Left ventricle myocardium superior (tissue), 1 donor: ENCODE measurements around the gene USP32. TPM values are rescaled to one million over a fixed set of nuclear protein-coding genes. Genes with fewer than 3 reads are reported as not detected.
A peak's percentile ranks its signal among the peaks of the same experiment; 100 is the strongest.
"Not testable (repeated sequence)": the region's sequence is repeated elsewhere in the genome, so short reads cannot be mapped to it uniquely, and the experiment has no call there.

Experiments used
- ATAC-seq: fragments of 200-7000 bp; cut with Tn5 transposase; one replicate; pipeline ENCODE4 v1.9.1; 2020; ENCODE audit warnings: mild to moderate bottlenecking, moderate library complexity
- DNase-seq: peaks from one replicate; pipeline ENCODE4 v3.0.0-alpha.2; 2020
- intact Hi-C: fragments of 100-400 bp; cut with micrococcal nuclease; formaldehyde crosslinking; loops from one replicate; pipeline ENCODE4 v1.11.0; 2022
- total RNA-seq: library from RNA; stranded (reverse); fragmentation: NEBNext Ultra II Directional; extraction: Animal tissue kit (Norgen Biotek cat#: 25700); gene quantifications from one replicate; pipeline ENCODE4 v1.2.1, GENCODE V29; 2021
- donor health status: DM: no; HTN: yes; CAD: no; lungs with severe emphysema.

Gene USP32
- total RNA-seq, 1 donor from 2014 or later, result 26.2 TPM

DNA sequence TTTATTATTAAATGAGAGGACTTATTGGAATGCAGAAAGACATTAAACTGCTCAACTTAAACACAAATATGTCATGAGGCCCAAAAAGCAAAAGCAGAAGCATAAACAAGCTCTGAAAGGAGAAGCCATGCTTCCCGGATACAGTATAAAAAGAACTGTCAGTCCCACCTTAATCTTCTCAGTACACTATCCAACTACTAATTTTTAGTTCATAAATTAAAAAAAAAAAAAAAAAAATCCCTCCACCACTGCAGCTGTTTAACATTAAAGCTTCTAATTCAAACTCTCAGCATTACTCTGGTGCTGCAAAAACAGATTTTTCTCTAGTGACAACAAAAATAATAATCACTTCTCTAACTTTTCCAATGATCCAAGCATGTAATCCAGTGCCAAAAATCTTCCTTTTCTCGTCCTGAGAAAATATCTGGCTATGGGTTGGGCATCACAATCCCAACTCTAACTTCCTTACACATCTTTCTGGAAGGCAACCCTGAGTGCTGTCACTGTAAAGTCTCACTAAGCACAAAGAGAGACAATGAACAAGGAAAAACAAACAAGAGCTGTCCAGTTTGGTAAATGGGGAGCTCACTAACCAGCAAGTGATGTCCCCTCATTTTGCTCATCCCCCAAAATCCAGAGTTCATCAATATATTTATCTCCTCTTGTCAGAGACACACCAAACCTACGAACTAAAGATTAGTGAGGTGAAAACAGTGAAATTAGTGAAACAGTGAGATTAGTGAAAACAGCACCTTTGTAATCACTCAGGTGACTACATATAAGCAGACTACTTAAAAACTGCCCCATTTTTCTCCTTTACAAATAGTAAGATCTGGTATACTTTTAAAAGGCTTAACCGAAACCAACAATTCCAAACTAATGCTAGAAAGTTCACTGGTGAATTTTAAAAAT, 5.5 kb downstream of the USP32 start:
- ATAC-seq (no peak), DNase-seq (no peak)
- intact Hi-C loops, result no loop called here

DNA sequence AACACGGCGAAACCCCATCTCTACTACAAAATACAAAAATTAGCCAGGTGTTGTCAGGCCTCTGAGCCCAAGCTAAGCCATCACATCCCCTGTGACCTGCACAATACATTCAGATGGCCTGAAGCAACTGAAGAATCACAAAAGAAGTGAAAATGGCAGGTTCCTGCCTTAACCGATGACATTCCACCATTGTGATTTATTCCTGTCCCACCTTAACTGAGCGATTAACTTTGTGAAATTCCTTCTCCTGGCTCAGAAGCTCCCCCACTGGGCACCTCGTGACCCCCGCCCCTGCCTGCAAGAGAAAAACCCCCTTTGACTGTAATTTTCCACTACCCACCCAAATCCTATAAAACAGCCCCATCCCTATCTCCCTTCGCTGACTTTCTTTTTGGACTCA, 7.0 kb downstream of the USP32 start:
- DNase-seq, ATAC-seq, intact Hi-C loops: not testable (repeated sequence)

DNA sequence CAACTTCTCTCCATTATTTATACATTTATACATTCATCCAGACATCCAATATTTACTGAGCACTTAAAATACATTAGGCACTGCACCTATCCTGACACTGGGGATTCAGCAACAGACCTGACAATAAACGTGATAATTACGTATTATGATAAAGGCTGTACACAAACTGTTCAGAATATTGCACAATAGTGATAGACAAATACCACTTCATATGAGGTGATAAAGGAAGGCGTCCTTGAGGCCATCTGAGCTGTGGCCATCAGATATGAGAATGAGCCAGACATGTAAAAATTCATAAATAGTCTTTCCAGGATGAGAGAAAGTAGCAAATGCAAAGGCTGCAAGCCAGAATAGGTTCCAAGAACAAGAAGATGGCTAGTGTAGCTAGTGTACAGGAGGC, 8.6 kb downstream of the USP32 start:
- no peak for DNase-seq
- intact Hi-C loops, result no loop called here
- no peak for ATAC-seq

DNA sequence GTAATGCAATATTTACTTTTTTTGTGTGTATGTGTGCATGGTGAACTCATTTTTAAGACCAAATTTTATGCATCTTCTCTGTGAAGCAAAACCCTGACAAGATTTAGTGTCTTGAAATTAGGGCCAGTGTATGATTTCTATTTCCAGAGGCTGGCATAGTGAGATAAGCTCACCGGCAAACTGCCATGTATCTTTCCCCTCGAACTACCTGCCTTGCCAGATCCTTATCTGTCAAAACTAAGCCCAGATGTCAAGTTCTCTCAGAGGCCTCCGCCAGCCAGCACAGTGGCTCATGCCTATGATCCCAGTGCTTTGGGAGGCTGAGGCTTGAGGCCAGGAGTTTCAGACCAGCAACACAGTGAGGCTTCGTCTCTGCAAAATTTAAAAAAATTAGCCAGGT, 10.0 kb downstream of the USP32 start:
- intact Hi-C loops, result no loop called here
- ATAC-seq (no peak), DNase-seq (no peak)

DNA sequence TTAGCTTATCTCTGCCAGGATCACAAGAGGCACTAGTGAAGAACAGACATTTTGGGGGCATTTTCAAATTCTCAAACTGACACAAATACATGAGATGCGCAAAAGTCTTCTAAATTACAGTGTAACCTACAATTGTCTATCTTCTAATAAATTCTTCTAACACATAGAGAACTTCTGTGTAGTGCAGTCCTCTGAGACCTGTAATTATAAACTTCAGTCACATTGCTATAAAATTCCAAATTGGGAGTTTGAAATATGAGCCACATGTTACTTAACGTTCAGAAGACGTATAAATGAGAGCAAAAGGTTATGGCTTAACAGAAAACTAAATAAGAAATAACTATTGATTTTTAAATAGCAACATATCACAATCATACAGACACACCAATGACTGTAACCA, 12.5 kb downstream of the USP32 start:
- intact Hi-C loops, DNase-seq, ATAC-seq: not testable (repeated sequence)

DNA sequence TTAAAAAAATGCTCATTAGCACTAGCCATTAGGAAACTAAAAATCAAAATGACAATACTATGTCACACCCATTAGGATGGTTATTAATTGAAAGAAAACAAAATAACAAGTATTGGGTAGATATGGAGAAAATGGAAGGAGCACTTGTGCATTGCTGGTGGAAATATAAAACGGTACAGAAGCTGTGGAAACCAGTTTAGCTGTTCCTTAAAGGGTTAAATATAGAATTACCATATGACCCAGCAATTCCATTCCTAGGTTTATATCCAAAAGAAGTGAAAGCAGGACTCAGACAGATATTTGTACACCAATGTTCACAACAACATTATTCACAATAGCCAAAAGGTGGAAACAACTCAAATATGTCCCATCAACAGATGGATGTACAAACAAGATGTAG, 13.7 kb downstream of the USP32 start:
- DNase-seq, intact Hi-C loops, ATAC-seq: not testable (repeated sequence)

DNA sequence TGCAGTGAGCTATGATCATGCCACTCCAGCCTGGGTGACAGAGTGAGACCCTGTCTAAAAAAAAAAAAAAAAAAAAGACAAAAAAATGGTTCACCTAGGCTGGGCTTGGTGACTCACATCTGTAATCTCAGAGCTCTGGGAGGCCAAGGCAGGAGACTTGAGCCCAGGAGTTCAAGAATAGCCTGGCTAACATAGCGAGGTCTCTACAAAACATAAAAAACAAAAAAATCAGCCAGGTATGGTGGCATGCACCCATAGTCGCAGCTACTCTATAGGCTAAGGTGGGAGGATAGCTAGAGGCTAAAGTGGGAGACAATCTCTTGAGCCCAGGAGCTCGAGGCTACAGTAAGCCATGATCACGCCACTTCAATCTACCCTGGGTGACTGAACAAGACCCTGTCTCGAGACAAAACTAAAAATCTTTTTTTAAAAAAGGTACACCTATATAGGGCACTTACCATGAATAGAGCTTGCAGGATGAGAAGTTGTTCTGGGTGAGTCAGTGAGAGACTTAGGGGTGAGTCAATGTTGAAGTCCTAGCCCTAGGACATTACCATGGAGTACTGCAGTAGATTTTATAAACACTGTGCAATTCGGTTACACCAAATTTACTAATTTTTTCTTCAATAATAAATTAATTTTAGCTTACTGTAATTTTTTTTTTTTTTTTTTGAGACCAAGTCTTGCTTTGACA, 19.0 kb downstream of the USP32 start:
- intact Hi-C loops, result no loop called here
- DNase-seq (no peak), ATAC-seq (no peak)

DNA sequence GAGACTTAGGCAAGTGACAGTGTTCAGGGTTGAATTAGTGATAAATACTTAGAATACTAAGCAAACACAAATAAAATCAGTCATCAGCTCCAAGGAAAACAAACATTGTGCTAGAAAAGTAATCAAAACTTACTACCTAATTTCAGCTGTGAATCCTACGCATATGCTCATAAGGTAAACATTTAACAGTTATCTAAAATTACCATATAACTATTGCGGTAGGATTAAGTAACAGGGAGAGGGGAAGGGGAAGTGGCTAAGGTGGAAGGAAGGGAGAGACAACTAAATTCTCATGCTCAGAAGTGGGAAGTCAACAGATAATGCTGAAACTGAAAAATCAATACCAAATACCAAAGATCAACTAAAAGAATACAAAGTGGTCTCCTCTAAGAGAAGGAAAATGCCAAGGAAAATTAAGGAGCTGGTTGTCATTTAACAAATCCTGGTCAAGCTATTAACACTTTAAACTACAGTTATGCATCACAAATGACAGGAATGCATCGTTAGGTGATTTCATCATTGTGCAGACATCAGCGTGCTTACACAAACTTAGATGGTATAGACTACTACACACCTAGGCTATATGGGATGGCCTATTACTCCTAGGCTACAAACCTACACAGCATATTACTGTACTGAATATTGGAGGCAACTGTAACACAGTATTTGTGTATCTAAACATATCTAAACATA, 20.0 kb downstream of the USP32 start:
- DNase-seq (no peak), ATAC-seq (no peak)
- intact Hi-C loops, result no loop called here

DNA sequence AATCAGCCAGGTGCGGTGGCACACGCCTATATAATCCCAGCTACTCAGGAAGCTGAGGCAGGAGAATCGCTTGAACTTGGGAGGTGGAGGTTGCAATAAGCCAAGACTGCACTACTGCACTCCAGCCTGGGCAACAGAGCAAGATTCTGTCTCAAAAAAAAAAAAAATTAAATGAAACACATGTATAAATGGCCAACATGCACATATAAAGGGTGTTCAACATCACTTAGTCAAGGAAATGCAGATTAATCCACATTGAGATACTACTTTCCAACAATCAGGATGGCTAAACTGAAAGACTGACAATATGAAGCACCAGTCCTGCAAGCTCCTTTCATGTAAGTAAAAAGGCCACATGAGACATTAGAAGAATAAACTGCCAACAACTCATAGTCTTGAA, 20.5 kb downstream of the USP32 start:
- DNase-seq, result no peak
- intact Hi-C loops, result no loop called here
- ATAC-seq, result no peak

DNA sequence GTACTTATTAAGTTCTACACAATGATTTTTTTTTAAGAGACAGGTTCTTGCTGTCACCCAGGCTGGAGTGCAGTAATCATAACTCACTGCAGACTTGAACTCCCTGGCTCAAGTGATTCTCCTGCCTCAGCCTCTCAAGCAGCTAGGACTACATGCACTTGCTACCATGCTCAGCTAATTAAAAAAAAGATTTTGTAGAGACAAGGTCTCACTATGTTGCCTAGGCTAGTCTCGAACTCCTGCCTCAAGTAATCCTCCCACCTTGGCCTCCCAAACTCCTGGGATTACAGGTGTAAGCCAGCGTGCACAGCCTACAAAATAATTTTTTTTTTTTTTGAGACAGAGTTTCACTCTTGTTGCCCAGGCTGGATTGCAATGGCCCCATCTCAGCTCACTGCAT, 22.2 kb downstream of the USP32 start:
- DNase-seq (no peak), ATAC-seq (no peak)
- intact Hi-C loops, result no loop called here

DNA sequence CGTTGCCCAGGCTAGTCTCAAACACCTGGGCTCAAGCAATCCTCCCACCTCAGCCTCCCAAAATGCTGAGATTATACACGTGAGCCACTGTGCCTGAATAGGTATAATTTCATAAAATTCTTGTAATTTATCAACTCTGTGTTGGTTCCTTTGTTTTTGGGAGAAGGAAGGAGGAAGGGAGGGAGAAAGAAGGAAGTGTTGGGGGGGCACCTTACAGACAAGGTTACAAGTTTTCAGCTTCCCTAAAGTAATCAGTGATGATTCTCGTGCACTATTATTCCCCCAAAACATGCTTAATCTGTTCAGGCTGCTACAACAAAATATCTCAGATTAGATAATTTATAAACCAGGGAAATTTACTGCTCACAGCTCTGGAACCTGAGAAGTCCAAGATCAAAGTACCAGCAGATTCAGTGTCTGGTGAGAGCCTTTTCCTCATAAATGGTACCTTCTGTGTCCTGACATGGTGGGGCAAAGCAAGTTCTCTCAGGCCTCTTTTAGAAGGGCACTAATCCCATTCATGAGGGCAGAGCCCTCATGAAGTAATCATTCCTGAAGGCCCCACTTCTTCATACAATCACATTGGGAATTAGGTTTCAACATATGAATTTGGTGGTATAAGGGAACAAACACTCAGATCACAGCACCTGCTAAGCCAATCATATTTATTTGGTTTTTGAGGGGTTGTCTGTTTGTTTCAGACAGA, 28.1 kb downstream of the USP32 start:
- intact Hi-C loops, result no loop called here
- DNase-seq, result no peak

DNA sequence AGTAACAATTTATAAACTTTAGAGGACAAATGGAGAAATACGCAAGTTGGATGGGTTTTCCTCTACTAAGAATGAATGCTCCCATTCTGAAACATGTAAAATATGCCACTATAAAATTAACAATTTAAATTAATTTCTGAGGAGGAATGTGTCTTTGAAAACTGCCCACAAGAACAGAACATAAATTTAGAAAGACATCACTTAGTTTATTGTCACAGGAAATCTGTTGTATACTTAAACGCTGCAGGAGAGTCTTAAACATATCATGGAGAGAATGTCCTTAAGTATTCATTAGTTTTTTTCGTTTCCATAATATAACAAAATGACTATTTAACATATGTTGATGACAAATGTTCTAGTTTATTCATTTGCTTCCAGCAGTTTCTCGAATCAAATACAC, 29.6 kb downstream of the USP32 start:
- ATAC-seq (no peak), DNase-seq (no peak)
- intact Hi-C loops, result no loop called here

More for the DNA sequence above, 28.1 kb downstream of the USP32 start:
- ATAC-seq, result no peak

DNA sequence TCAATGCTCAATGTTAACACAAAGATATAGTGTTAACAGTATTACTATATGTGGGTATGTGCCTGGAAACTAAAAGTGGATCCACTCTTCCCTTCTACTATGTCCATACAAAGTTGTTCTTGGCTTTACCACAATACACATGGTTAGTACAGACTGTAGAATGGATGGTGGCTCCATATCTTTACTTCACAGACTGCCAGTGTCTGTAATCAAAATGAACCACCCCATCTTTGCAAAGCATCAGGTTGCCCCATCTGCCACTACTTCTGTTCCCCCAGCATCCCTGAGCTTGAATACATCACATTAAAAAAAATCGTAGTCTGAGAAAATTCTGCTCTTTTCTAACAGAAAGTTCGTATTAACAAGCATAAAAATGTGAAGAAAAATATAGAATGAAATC, 30.0 kb downstream of the USP32 start:
- ATAC-seq, result no peak
- no peak for DNase-seq
- intact Hi-C loops, result no loop called here

DNA sequence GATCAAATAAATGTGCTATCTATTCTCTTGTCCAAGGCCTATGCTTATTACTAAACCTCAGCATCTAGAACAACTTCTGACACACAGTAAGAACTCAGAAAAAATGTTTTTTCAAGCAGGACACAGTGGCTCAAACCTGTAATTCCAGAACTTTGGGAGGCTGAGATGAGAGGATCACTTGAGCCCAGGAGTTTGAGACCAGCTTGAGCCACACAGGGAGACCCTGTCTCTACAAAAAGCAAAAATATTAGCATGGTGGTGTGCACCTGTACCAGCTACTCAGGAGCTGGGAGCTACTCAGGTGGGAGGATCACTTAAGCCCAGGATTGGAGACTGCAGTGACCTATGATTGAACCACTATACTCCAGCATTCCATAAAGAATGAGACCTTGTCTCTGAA, 32.5 kb downstream of the USP32 start:
- ATAC-seq (no peak), DNase-seq (no peak)
- intact Hi-C loops, result no loop called here

DNA sequence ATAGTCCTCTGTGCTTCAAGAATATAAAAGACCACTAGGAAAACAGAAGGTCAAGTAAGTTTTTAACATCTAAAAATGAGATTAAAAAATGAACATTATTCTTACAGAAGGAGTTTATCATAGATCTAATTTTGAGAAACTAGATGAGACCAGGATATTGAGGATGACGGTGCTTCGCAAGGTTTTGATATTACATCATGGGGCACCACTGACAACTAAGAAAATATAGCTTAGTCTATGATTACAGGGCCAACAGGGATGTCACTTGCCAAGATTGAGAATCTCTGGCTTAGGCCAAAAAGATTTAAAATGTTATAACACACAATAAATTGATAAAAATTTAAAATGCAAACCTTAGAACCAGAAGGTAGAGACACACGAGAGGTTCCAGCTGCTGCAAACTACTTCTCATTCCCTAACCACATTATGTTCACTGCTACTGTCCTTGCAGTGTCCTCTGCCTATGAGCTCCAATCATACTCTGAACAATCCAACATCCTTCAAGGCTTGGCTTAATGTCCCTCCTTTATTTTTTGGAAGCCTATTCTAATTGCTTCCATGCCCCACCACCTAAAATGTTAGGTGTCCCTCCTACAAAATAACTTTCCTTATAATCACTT, 33.2 kb downstream of the USP32 start:
- DNase-seq (no peak), ATAC-seq (no peak)
- intact Hi-C loops, result no loop called here

DNA sequence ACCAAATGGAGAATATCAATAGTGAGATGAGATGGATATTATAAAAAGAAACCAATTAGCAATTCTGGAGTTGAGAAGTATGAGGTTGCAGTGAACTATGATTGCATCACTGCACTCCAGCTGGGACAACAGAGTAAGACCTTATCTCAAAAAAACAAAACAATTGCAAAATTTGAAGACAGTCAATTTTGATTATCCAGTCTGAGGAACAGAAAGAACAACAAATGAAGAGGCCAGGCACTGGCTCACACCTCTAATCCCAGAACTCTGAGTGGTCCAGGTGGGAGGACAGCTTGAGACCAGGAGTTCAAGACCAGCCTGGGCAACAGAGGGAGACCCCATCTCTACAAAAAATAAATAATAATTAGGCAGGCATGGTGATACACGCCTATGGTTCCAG, 35.0 kb downstream of the USP32 start:
- ATAC-seq, result peak; percentile 69
- intact Hi-C loops, result no loop called here
- no peak for DNase-seq

DNA sequence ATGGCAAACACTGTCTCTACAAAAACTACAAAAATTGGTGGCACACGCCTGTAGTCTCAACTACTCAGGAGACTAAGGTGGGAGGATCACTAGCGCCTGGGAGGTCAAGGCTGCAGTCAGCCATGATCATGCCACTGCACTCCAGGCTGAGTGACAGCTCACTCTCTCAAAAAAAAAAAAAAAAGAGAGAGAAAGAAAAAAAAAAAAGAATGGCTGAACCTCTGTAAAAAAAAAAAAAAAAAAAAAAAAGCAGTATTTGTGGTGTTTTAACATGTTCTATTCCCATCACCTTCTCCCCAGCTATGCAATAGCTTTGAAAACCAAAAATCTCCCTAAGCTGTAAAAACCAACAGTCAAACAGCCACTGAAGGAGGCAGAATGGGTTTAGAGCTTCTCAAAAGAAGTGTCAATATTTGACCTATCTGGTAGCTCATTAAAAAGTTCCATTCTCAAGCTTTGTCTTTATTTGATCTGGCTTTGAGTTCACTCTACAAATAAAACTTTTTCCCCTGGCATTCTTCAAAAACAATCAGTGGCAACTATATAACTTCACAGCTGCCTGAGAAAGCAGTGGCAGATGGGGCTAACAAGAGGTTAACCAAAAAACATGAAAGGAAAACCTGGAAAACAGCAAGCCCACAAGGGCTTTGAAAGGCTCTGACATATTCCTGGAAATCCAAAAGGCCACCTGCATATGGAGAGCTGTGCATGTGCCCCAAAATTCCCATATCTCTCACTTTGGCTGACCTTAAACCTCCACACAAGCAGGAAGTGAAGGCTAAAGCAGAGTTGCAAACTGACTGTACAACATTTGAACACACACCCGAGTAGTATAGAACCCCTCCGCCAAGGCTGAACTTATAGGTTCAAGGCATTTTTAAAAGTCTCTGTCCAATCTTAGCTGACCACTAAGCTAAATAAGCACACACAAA, 36.0 kb downstream of the USP32 start:
- DNase-seq (no peak), ATAC-seq (peak; percentile 11)
- intact Hi-C loops, result no loop called here

DNA sequence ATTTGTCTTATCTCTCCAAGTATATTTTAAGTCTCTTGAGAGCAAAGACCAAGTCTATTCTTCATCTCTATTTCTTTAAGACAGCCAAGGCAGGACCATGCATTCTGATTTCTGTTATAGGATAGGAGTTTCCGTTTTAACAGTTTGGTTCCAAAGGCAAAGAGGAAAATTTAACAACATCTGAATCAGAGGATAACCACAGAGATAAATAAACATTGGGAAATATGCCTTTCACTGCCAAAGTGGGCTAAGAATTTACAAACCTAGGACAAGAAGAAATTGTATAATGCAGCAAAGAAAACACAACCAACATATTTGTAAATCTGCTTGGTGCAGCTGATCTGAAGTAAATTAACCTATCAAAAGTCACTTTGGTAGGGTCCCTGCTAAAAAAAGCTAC, 37.7 kb downstream of the USP32 start:
- DNase-seq (no peak), ATAC-seq (no peak)
- intact Hi-C loops, result no loop called here
